Urothelium cell line (cell line): Measurements from ENCODE around the gene SCP2.
A peak's percentile ranks its signal among the peaks of the same experiment; 100 is the strongest.

ENCODE experiments used
- DNase-seq: peaks from one replicate; pipeline ENCODE4 v3.0.0; 2011; ENCODE audit warnings: low spot score, mixed read lengths
- FAIRE-seq: peaks from 2 replicates; lab custom pipeline; 2011; peaks lifted over from hg19 to GRCh38; lab: Jason Lieb, UNC

Gene SCP2

DNA sequence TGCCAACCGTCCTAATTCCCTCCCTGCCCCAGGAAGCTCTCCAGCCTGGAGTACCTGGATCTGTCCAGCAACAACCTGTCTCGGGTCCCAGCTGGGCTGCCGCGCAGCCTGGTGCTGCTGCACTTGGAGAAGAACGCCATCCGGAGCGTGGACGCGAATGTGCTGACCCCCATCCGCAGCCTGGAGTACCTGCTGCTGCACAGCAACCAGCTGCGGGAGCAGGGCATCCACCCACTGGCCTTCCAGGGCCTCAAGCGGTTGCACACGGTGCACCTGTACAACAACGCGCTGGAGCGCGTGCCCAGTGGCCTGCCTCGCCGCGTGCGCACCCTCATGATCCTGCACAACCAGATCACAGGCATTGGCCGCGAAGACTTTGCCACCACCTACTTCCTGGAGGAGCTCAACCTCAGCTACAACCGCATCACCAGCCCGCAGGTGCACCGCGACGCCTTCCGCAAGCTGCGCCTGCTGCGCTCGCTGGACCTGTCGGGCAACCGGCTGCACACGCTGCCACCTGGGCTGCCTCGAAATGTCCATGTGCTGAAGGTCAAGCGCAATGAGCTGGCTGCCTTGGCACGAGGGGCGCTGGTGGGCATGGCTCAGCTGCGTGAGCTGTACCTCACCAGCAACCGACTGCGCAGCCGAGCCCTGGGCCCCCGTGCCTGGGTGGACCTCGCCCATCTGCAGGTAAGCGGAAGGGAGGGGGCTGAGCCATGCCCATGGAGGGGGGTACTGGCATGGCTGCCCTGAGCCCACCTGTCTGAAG is 151.4 kb downstream of the SCP2 start:
- no peak for DNase-seq
- no peak for FAIRE-seq

GRCh38 chr1:53079251-53079650 is 152.2 kb downstream of the SCP2 start:
- no peak for FAIRE-seq

DNA sequence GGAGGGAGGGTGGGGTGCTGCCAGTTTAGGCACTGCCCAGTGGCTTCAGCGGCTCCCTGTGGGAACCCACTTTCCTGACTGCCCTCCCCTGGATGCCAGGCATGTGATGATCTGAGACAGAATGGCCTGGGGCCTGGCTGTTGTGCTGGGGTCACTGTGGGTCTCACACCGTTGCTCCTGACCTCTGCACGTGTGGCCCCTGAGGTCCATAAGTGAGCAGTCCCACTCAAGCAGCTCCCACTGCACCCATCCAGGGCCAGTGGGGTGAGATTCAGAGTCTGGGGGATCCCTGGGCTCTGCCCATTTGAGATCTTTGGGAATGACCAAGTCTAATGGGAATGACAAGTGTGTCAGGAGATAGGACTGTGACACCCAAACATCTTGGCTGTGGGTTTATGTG is 153.0 kb downstream of the SCP2 start:
- DNase-seq = no peak
- FAIRE-seq = no peak

More at GRCh38 chr1:53079251-53079650, 152.2 kb downstream of the SCP2 start:
- no peak for DNase-seq

DNA sequence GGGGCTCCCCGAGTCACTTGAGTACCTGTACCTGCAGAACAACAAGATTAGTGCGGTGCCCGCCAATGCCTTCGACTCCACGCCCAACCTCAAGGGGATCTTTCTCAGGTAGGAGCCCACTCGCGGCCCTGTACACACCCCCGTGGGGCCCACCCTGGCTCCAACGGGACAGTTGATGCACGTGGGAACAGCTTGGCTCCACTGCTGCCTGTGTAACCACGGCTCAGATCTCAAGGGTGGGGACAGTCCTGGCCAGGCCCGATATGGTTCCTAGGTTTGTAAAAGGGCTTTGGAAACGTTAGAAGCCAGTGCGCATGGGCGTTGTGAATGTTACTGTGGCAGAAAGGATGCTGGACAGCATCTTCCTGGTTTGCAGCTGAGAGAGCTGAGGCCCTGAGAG is 153.7 kb downstream of the SCP2 start:
- DNase-seq (no peak), FAIRE-seq (peak; percentile 23)

DNA sequence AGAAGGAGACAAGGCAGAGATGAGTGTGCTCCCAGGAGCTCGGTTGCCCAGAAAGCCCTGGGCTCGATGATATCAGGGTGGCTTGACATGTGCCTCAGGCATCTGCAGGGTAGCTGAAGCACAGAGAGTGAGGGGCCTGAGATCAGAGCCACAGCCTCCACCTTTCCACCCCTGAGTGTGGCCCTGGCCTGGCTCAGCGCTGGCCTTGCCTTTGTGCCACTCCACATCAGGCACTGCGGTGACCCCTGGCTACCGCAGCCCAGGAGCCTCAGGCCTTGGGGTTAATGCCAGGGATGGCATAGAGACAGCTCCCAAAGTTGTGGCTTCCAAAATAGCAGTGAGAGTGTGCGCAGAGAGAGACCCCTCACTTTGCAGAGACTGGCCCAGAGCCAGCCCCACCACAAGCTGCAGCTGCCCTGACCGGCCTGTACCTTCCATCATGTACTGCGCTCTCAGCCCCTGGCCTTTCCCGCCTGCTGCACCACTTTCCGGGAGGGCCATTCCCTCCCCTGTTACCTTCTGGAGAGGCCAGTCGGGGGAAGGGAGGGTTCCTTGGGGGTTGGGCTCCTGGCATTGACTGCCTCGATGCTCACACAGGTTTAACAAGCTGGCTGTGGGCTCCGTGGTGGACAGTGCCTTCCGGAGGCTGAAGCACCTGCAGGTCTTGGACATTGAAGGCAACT is 154.4 kb downstream of the SCP2 start:
- no peak for FAIRE-seq
- DNase-seq = no peak

- FAIRE-seq (no peak), DNase-seq (no peak)
These were observed 155.9 kb downstream of the SCP2 start for GRCh38 chr1:53082826-53083455.

- FAIRE-seq = no peak
- no peak for DNase-seq
These were observed 156.8 kb downstream of the SCP2 start for GRCh38 chr1:53083636-53084588.

- FAIRE-seq (peak; percentile 44), DNase-seq (no peak)
These were observed 157.5 kb downstream of the SCP2 start for GRCh38 chr1:53084589-53084971.

DNA sequence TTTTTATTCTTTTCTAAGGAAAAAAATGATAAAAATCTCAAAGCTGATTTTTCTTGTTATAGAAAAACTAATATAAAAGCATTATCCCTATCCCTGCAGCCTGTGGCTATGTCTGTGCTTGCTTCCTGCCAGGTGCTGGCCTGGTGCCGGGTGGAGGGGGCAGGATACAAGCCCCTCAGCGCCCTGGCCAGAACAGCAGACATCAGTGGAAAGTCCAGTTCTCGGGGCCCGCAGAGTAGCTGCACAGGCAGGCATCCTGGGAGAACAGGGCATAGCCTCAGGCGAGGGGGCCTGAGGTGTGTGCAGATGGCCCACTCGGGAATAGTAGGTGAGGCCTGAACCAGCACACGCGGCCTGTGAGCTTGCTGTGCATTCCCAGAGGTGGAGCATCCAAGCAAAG is 158.3 kb downstream of the SCP2 start:
- FAIRE-seq (no peak), DNase-seq (no peak)

- FAIRE-seq (no peak), DNase-seq (no peak)
These were observed 159.5 kb downstream of the SCP2 start for GRCh38 chr1:53086491-53087070.

DNA sequence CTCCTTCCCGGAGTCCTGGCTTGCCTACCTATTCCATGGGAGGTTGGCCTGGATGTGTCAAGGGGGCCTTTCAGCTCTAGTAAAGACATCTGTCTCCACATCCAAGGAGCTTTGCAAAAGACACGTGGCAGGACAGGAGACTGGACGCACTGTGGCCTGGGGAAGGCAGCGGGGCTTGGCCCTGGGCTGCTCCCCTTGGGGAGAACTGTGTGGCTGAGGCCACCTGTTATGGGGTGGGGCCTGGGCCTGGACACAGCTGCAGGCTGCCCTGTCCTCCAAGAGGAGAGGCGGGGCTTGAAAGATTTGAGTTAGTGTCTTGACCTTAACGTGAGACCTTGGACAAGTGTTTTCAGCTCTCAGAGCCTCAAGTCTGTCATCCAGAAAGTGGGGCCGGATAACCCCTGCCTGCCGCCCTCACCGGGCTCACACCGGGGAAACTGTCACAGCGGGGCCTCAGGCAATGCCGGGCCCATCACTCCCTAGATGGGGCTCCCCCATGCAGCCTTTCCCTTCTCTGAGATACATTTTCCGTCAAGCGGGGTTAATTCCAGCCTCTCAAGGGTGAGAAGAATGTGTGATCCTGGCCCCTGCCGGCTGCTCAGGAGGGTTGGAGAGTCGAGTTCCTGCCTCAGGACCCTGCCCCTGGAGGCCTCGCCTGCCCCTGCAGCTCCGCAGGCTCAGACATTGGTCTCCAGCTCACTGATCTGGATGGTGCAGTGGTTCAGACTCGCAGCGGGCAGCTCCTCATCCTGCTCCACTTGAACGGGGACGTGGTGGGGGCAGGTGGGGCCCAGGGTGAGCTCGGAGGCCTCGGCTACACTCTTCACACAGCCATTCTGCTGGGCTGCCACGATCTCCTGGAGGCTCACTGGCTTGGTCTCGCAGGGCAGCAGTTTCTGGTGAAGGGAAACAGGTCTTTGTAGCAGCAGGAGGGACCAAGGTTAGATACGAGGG is 160.5 kb downstream of the SCP2 start:
- FAIRE-seq (no peak), DNase-seq (no peak)

DNA sequence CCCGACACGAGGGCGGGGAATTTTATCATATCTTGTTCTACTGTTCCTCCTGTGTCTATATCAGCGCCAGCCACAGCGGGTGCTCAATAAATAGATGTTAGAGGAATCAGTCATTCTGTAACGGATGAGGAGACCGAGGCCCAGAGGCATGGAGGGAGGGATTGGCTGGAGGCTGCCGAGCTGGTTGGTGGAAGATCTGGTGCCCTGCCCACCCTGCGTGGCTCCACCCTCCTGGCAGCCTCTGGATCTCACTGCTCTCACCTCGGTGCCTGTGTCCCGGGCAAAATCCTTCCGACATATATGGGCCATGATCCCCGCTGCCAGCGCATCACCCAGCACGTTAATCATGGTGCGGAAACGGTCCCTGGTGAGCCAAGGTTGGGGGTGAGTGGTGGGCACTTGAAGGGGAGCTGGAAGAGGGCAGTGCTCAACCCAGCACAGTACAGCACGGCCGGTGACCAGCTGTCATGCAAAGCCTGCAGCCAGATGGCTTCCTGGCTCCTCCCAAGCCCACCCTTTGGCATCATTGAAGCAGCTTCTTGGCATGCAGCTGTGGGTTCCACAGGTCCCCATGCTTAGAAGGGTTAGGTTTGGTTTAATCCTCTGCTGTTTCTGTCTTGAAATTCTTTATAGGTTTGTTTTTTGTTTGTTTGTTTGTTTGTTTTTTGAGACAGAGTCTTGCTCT is 161.7 kb downstream of the SCP2 start:
- DNase-seq = no peak
- no peak for FAIRE-seq

GRCh38 chr1:53089478-53090226 is 162.6 kb downstream of the SCP2 start:
- DNase-seq (no peak), FAIRE-seq (no peak)

- DNase-seq (no peak), FAIRE-seq (peak; percentile 61)
These were observed 163.4 kb downstream of the SCP2 start for GRCh38 chr1:53090227-53091147.

DNA sequence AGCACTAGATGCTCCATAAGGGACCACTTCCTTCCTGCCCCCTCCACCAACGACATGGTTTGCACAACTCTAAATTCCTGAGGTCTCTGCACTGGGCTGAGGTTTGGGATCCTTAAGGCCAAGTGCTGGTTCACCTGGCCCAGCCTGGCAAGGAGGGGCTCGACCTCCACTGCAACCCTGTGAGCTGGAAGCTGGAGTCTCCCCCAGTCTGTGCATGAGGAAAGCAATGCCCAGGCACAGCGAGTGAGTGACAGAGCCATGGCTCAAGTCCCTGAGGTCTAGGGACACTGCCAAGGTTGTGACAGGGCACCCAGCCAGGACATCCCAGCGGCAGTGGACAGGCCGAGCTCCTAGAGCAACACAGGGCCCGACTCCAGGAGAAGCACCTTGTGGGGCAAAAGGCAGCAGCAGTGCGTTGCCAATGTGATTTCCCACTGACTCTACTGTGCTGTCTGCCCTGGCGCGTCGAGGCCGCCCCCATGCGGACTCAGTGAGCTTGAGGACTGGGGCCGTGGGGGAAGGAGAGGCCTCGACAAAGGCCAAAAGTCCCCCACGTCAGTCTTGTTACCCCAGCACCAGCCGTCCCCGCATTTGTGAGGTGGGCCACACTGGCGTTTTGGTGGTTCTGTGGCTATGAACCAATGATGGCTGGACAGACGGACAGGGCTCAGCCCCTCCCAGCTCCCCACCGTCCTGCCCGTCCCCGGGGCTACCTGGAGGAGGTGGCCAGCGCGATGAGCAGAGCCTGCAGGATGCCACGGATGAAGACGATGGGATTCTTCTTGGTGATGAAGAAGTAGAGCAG is 165.0 kb downstream of the SCP2 start:
- FAIRE-seq (peak; percentile 30), DNase-seq (peak; percentile 60)
